ENCODE data around the gene GARNL3. TPM values are rescaled to one million over a fixed set of nuclear protein-coding genes. Genes with fewer than 3 reads are reported as not detected.
A peak's percentile ranks its signal among the peaks of the same experiment; 100 is the strongest.

Gene GARNL3
- total RNA-seq, 1 donor from 2014 or later = 162 TPM

DNA sequence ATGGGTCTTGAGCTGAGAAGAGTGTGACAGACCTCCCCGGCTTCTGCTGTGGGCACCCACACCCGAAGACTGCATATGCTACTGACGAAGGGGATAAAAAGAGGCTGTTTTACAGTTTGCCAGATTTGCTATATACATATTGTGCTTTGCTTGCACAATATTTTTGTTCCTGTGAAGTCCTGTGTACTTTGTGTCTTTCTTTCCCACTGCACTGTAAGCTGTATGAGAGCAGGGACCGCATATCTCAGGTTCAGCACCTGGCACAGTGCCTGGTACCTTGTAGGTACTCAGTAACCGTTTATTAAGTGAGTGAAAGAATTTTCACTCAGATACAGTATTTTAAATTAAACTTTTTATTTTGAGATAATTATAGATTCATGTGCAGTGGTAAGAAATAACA lies 8.2 kb upstream of the GARNL3 start:
- H3K4me3 ChIP-seq = no peak overlapping the region
- TF ChIP-seq CTCF (IDR thresholded peaks at IDR 0.05) = no peak
- DNase-seq (ENCODE audit: low spot score in 2 of 2) = no peak
- H3K9me3 ChIP-seq = no peaks in the 10 kb centered on the region
- peaks cover 10 to 27% of the 10 kb centered on the region in 2 donors for H3K4me1 ChIP-seq
- no peaks in the 10 kb centered on the region for H3K27me3 ChIP-seq
- no peaks in the 10 kb centered on the region for H3K36me3 ChIP-seq
- H3K27ac ChIP-seq = no peak overlapping the region
- intact Hi-C loops (cut with DNase I) = loop anchor here (5.0 kb wide), 1 partner anchor 51 kb away; no protein-coding TSS in a partner anchor

DNA sequence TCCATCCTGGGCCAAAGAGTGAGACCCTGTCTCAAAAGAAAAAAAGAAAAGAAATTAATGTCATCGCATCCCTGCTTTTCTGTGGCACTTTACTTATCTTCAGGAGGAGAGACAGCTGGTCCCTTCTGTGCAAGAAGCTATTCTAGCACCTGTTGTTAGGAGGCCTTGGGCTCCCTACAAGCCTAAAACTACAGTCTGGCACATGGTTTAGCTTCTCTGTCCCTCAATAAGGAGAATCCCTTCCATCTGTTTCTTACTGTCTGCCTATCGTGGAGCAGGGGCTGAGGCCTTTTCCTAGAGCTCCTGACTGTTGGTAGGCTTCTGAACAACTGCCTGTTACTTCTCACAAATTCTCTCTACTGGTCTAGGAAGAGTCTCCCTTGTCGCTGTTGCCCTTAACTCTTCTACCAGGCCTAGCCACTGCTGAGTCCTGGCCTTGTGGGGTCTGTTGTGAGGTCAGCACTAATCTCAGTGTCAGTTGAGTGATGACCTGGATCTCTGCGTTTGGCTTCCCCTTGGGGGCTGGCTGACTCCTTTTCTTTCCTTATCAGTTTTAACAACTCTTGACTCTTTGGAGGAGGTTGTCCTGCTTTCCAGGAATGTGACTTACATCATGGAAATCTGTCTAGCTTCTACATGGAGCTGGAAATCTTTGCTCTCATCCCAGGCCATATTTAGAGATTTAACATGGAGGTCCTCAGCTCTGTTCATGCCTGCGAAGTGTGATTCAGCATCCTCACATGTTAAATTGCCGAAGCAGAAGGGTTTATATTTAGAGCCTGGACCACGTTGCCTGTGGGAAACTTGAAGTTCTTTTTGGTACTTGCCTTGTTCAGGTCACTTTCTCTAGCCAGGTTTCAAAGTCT lies 5.7 kb upstream of the GARNL3 start:
- intact Hi-C loops (cut with DNase I) = loop anchor here (1.0 to 5.0 kb wide), 3 partner anchors 34 to 100 kb away; no protein-coding TSS in a partner anchor
- no peak for TF ChIP-seq CTCF (IDR thresholded peaks at IDR 0.05)
- Histone ChIP-seq H3K27ac (peak overlapping the region; percentile 87 to 91), H3K9me3 (no peaks in the 10 kb centered on the region), H3K27me3 (no peaks in the 10 kb centered on the region), H3K36me3 (no peaks in the 10 kb centered on the region), H3K4me3 (no peak overlapping the region), H3K4me1 (peaks cover 10 to 36% of the 10 kb centered on the region in 2 donors)
- DNase-seq (ENCODE audit: low spot score in 2 of 2) = peak in 1 of 2 donors; percentile 75

GRCh38 chr9:127262602-127263001 lies 2.0 kb upstream of the GARNL3 start:
- Histone ChIP-seq H3K4me1 (peaks cover 10 to 45% of the 10 kb centered on the region in 2 donors), H3K36me3 (no peaks in the 10 kb centered on the region), H3K27me3 (no peaks in the 10 kb centered on the region), H3K27ac (peak overlapping the region; percentile 56 to 58), H3K9me3 (no peaks in the 10 kb centered on the region), H3K4me3 (no peak overlapping the region)
- no peak for DNase-seq (ENCODE audit: low spot score in 2 of 2)
- no peak for TF ChIP-seq CTCF (IDR thresholded peaks at IDR 0.05)
- intact Hi-C loops (cut with DNase I) = no loop called here

- Histone ChIP-seq H3K9me3 (no peaks in the 10 kb centered on the region), H3K36me3 (no peaks in the 10 kb centered on the region), H3K27me3 (no peaks in the 10 kb centered on the region), H3K27ac (peak overlapping the region; percentile 56 to 58), H3K4me1 (peaks cover 10 to 43% of the 10 kb centered on the region in 2 donors), H3K4me3 (no peak overlapping the region)
- TF ChIP-seq CTCF (IDR thresholded peaks at IDR 0.05) = no peak
- no peak for DNase-seq (ENCODE audit: low spot score in 2 of 2)
- intact Hi-C loops (cut with DNase I) = no loop called here
These were observed 1.3 kb upstream of the GARNL3 start for GRCh38 chr9:127263237-127263636.

GRCh38 chr9:127263664-127264063 lies 910 bp upstream of the GARNL3 start:
- no peak overlapping the region for H3K4me3 ChIP-seq
- peaks cover 10 to 38% of the 10 kb centered on the region in 2 donors for H3K4me1 ChIP-seq
- H3K27me3 ChIP-seq = no peaks in the 10 kb centered on the region
- no peak for TF ChIP-seq CTCF (IDR thresholded peaks at IDR 0.05)
- H3K9me3 ChIP-seq = no peaks in the 10 kb centered on the region
- no peak for DNase-seq (ENCODE audit: low spot score in 2 of 2)
- no peaks in the 10 kb centered on the region for H3K36me3 ChIP-seq
- H3K27ac ChIP-seq = peak overlapping the region; percentile 56 to 58
- intact Hi-C loops (cut with DNase I) = no loop called here
